Endothelial cell of umbilical vein (primary cell): ENCODE results near the gene ZNF837. TPM values are rescaled to one million over a fixed set of nuclear protein-coding genes. Genes with fewer than 3 reads are reported as not detected.

Source experiments
- BruUV-seq: library from RNA; stranded (reverse); fragments of 400-500 nt; replicated peaks from 2 replicates; lab custom pipeline; 2021; lab: Mats Ljungman, UMichigan
- CTCF ChIA-PET: fragments of 300-600, 350-600 bp; sonication (Branson Sonifier 250); formaldehyde crosslinking; loops from one replicate; lab custom pipeline; 2021; ENCODE audit warnings: antibody characterized with exemption, inconsistent platforms; lab: Charles Lee
- POLR2A ChIA-PET: fragments of 300-600, 350-600 bp; sonication (Branson Sonifier 250); formaldehyde crosslinking; loops from one replicate; lab custom pipeline; 2021; ENCODE audit warnings: antibody characterized with exemption, inconsistent platforms; lab: Charles Lee
- DNase-seq: peaks from one replicate; pipeline ENCODE4 v3.0.0-alpha.2; 2011; ENCODE audit warnings: low read depth, low spot score
- FAIRE-seq: peaks from 2 replicates; lab custom pipeline; 2011; peaks lifted over from hg19 to GRCh38; lab: Jason Lieb, UNC
- H2AFZ ChIP-seq: 2 replicates; pipeline ENCODE4 v1.6.0; 2012; ENCODE audit warnings: low read depth, low read length, control low read depth, inconsistent platforms
- H3K27ac ChIP-seq: 2 replicates; pipeline ENCODE4 v1.5.1; 2011; ENCODE audit warnings: low read depth, mild to moderate bottlenecking, control low read depth, low read length, moderate library complexity; ENCODE audit not compliant: insufficient read depth
- H3K27me3 ChIP-seq, 2 experiments: 2 replicates each; pipeline versions ENCODE4 v1.6.0 to v1.6.1; 2011; ENCODE audit warnings: low read length in 2 of 2, mixed read lengths in 1 of 2; ENCODE audit not compliant: control insufficient read depth in 2 of 2, insufficient read depth in 2 of 2
- H3K36me3 ChIP-seq, 2 experiments: 2 replicates in 1 of 2; 3 replicates in 1 of 2; pipeline ENCODE4 v1.5.1; 2011; ENCODE audit warnings: low read length in 2 of 2, mild to moderate bottlenecking in 1 of 2, moderate library complexity in 1 of 2; ENCODE audit not compliant: control insufficient read depth in 2 of 2, insufficient read depth in 2 of 2; ENCODE audit errors: extremely low read depth in 1 of 2
- H3K4me1 ChIP-seq: 3 replicates; pipeline ENCODE4 v1.5.1; 2011; ENCODE audit warnings: mild to moderate bottlenecking, low read length; ENCODE audit not compliant: control insufficient read depth, insufficient read depth; ENCODE audit errors: extremely low read depth
- H3K4me2 ChIP-seq: 2 replicates; pipeline ENCODE4 v1.6.1; 2011; ENCODE audit warnings: low read length, control low read depth, mixed read lengths; ENCODE audit not compliant: insufficient read depth
- H3K4me3 ChIP-seq, 3 experiments: fragments of 200-600 bp in 1 of 3; sonication (generic), shearing (Covaris generic) in 1 of 3; replicated peaks in 1 of 3; 2 replicates each; pipeline ENCODE4 v1.5.1; 2011 to 2016; ENCODE audit warnings: control low read depth in 3 of 3, low read length in 3 of 3, mild to moderate bottlenecking in 2 of 3, inconsistent platforms in 1 of 3, low read depth in 1 of 3, moderate library complexity in 1 of 3; ENCODE audit not compliant: insufficient read depth in 1 of 3
- H3K79me2 ChIP-seq: 2 replicates; pipeline ENCODE4 v1.6.0; 2012; ENCODE audit warnings: low read length, inconsistent platforms; ENCODE audit not compliant: control insufficient read depth, insufficient read depth
- H3K9ac ChIP-seq: replicated peaks from 2 replicates; pipeline ENCODE3; 2011; ENCODE audit warnings: low read length, control low read depth; ENCODE audit not compliant: insufficient read depth; ENCODE audit errors: extremely low read depth
- H3K9me1 ChIP-seq: replicated peaks from 3 replicates; pipeline ENCODE4 v1.6.0; 2011; ENCODE audit warnings: mild to moderate bottlenecking, low read length; ENCODE audit not compliant: control insufficient read depth, insufficient read depth; ENCODE audit errors: extremely low read depth
- H3K9me3 ChIP-seq: replicated peaks from 2 replicates; pipeline ENCODE4 v1.5.1; 2012; ENCODE audit warnings: low read length, inconsistent platforms; ENCODE audit not compliant: control insufficient read depth, insufficient read depth
- H4K20me1 ChIP-seq: replicated peaks from 2 replicates; pipeline ENCODE3; 2011; ENCODE audit warnings: mild to moderate bottlenecking, low read length; ENCODE audit not compliant: control insufficient read depth, insufficient read depth; ENCODE audit errors: extremely low read depth
- EZH2 ChIP-seq: IDR thresholded peaks from 2 replicates; pipeline ENCODE4 v1.6.1; 2012; ENCODE audit warnings: borderline replicate concordance, low read depth, mild to moderate bottlenecking, moderate library complexity, low read length, inconsistent platforms; ENCODE audit not compliant: severe bottlenecking
- FOS ChIP-seq: IDR thresholded peaks from 2 replicates; pipeline ENCODE4 v1.6.1; 2011; ENCODE audit warnings: mild to moderate bottlenecking, low read length, moderate library complexity, borderline replicate concordance; ENCODE audit not compliant: insufficient read depth
- GATA2 ChIP-seq: IDR thresholded peaks from 2 replicates; pipeline ENCODE4 v1.7.0; 2011; ENCODE audit warnings: low read depth, mild to moderate bottlenecking, moderate library complexity, mixed read lengths, low read length; ENCODE audit not compliant: insufficient read length, insufficient read depth
- JUN ChIP-seq: IDR thresholded peaks from 2 replicates; pipeline ENCODE4 v1.6.1; 2011; ENCODE audit warnings: borderline replicate concordance, low read depth; ENCODE audit not compliant: insufficient read length, insufficient read depth
- MYC ChIP-seq: IDR thresholded peaks from one replicate; pipeline ENCODE4 v1.6.1; 2011; ENCODE audit warnings: mild to moderate bottlenecking, low read depth, low read length
- POLR2A ChIP-seq: IDR thresholded peaks from 2 replicates; pipeline ENCODE4 v1.6.1; 2012; ENCODE audit warnings: low read depth, mild to moderate bottlenecking, control low read depth, low read length
- POLR2AphosphoS5 ChIP-seq: IDR thresholded peaks from 2 replicates; pipeline ENCODE4 v1.6.1; 2012; ENCODE audit warnings: low read depth, mild to moderate bottlenecking, control low read depth, low read length, moderate library complexity; ENCODE audit not compliant: insufficient read depth
- dilution Hi-C: fragments of 300-500 bp; cut with MboI; formaldehyde crosslinking; loops from one replicate; pipeline ENCODE4 v1.15.0; 2019; ENCODE audit warnings: low sequenced_read_pairs; ENCODE audit not compliant: extremely low pct_ligation_motif_present
- intact Hi-C: fragments of 100-400 bp; cut with micrococcal nuclease; formaldehyde crosslinking; loops from one replicate; pipeline ENCODE4 v1.10.0; 2022
- polyA plus RNA-seq, 4 experiments: library from polyadenylated mRNA; depleted of rRNA in 3 of 4; stranded (reverse) in 3 of 4; unstranded in 1 of 4; fragments of >200 nt; gene quantifications; 2 replicates each; pipeline versions ENCODE4 v1.2.1 to v1.2.3, GENCODE V29; 2011 to 2012; ENCODE audit warnings: missing spikeins in 1 of 4
- total RNA-seq: library from RNA; stranded (reverse); gene quantifications from 2 replicates; pipeline ENCODE4 v1.2.3, GENCODE V29; 2021
- TF ChIP-seq, protein P1 (sequence below), 2 donors: IDR thresholded peaks; 1 replicate in 1 of 2; 2 replicates in 1 of 2; pipeline ENCODE4 v1.5.1; 2011; ENCODE audit warnings: low read length in 2 of 2, mild to moderate bottlenecking in 2 of 2, moderate library complexity in 2 of 2, control low read depth in 1 of 2, inconsistent platforms in 1 of 2, low read depth in 1 of 2; ENCODE audit not compliant: insufficient read depth in 1 of 2; ENCODE audit errors: extremely low read depth in 1 of 2
- TF ChIP-seq, protein P2 (sequence below): IDR thresholded peaks from 2 replicates; pipeline ENCODE4 v1.6.1; 2011; ENCODE audit not compliant: insufficient read depth, insufficient read length

The ZNF837 gene
- total and polyA plus RNA-seq, 2 donors (not counting 3 experiments of a cell fraction or from before 2014, with no cell fraction given), result 1.4 to 1.6 TPM

DNA sequence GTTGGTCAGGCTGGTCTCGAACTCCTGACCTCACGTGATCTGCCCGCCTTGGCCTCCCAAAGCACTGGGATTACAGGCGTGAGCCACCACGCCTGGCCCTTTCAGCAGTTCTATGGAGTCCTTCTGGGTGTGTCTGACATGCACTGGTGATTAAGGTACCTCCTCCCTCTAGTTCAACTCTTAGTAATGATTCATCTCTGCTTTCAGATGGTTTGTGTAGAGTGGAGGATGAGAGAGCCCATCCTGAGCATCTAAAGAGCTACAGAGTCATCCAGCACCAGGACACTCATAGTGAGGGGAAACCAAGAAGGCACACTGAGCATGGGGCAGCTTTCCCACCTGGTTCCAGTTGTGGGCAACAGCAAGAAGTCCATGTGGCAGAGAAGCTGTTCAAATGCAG, 35.8 kb upstream of the ZNF837 start:
- POLR2A ChIA-PET, result no interaction called here
- Histone ChIP-seq H2AFZ (no peak overlapping the region), H3K9me1 (no peaks in the 10 kb centered on the region), H3K27me3 (no peaks in the 10 kb centered on the region), H3K9me3 (peaks cover 12% of the 10 kb centered on the region), H3K4me3 (no peak overlapping the region), H3K36me3 (peaks cover 15 to 18% of the 10 kb centered on the region in 2 experiments), H3K79me2 (no peaks in the 10 kb centered on the region), H3K4me1 (no peaks in the 10 kb centered on the region), H3K27ac (no peak overlapping the region), H4K20me1 (no peaks in the 10 kb centered on the region), H3K4me2 (no peak overlapping the region), H3K9ac (no peak overlapping the region)
- dilution Hi-C loops, result no loop called here
- no TSS peak for BruUV-seq
- CTCF ChIA-PET, result interaction anchor here (1.0 kb wide), 1 partner anchor 8 kb away, joined by 4 read pairs; the partner anchor contains the start of gene ZNF584
- DNase-seq (no peak), FAIRE-seq (no peak)
- TF ChIP-seq, protein P1, sequence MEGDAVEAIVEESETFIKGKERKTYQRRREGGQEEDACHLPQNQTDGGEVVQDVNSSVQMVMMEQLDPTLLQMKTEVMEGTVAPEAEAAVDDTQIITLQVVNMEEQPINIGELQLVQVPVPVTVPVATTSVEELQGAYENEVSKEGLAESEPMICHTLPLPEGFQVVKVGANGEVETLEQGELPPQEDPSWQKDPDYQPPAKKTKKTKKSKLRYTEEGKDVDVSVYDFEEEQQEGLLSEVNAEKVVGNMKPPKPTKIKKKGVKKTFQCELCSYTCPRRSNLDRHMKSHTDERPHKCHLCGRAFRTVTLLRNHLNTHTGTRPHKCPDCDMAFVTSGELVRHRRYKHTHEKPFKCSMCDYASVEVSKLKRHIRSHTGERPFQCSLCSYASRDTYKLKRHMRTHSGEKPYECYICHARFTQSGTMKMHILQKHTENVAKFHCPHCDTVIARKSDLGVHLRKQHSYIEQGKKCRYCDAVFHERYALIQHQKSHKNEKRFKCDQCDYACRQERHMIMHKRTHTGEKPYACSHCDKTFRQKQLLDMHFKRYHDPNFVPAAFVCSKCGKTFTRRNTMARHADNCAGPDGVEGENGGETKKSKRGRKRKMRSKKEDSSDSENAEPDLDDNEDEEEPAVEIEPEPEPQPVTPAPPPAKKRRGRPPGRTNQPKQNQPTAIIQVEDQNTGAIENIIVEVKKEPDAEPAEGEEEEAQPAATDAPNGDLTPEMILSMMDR (IDR thresholded peaks at IDR 0.05; ENCODE audit: extremely low read depth in 1 of 2, insufficient read depth in 1 of 2, low read depth in 1 of 2, low read length in 2 of 2), result no peak
- no peak for TF ChIP-seq EZH2
- TF ChIP-seq GATA2, result no peak
- TF ChIP-seq MYC, result no peak
- TF ChIP-seq POLR2AphosphoS5, result no peak
- TF ChIP-seq, protein P2, sequence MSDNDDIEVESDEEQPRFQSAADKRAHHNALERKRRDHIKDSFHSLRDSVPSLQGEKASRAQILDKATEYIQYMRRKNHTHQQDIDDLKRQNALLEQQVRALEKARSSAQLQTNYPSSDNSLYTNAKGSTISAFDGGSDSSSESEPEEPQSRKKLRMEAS, result no peak
- TF ChIP-seq JUN, result no peak
- TF ChIP-seq FOS, result no peak
- no peak for TF ChIP-seq POLR2A
- intact Hi-C loops, result no loop called here
